Progenitor cell of endocrine pancreas (in vitro differentiated cells): Measurements from ENCODE around the gene RBPJL. TPM values are rescaled to one million over a fixed set of nuclear protein-coding genes. Genes with fewer than 3 reads are reported as not detected.

Experiments used
- DNase-seq: peaks from one replicate; pipeline ENCODE4 v3.0.0; 2021; ENCODE audit warnings: low spot score; ENCODE audit not compliant: unreplicated experiment
- H3K27ac Mint-ChIP-seq: 2 replicates; pipeline ENCODE4 v1.8.0; 2021; ENCODE audit warnings: mild to moderate bottlenecking, moderate library complexity, mixed read lengths
- H3K27me3 Mint-ChIP-seq: 2 replicates; pipeline ENCODE4 v1.8.0; 2021; ENCODE audit warnings: mixed read lengths
- H3K36me3 Mint-ChIP-seq: 2 replicates; pipeline ENCODE4 v1.8.0; 2022; ENCODE audit warnings: mixed read lengths; ENCODE audit not compliant: insufficient read depth
- H3K4me1 Mint-ChIP-seq: 2 replicates; pipeline ENCODE4 v1.8.0; 2021; ENCODE audit warnings: low read depth, mixed read lengths
- H3K4me3 Mint-ChIP-seq: 2 replicates; pipeline ENCODE4 v1.8.0; 2021; ENCODE audit warnings: low read depth, mild to moderate bottlenecking, moderate library complexity, mixed read lengths
- H3K9me3 Mint-ChIP-seq: 2 replicates; pipeline ENCODE4 v1.8.0; 2021; ENCODE audit warnings: low read depth, mixed read lengths
- total RNA-seq: library from RNA; stranded (reverse); gene quantifications from 2 replicates; pipeline ENCODE4 v1.2.1, GENCODE V29; 2021
- TF ChIP-seq, protein P1 (sequence below): fragments of 200-600 bp; sonication (generic); IDR thresholded peaks from one replicate; pipeline ENCODE4 v1.5.0; 2021; ENCODE audit warnings: antibody characterized with exemption, mild to moderate bottlenecking; ENCODE audit not compliant: unreplicated experiment

Gene RBPJL
- total RNA-seq, 1 donor from 2014 or later: 1.5 TPM

DNA sequence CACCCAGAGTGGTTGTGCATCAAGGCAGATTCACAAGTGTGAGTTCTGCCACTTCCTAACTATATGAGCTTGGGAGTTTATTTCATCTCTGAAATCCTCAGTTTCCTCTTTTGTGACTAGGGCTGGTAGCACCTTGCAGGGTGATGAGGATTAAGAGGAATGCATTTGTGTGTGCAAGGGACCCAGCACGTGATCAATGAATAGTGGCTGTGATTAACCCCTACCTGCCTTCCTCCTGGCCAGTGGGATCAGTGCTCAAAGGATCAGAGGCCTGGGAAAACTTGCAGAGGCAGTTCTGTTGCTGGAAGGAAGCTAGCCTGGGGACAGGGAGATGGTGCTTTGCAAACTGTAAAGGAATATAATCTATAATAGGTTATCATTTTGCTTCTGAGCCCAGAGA, 34.3 kb downstream of the RBPJL start:
- Mint-ChIP-seq H3K27ac (peak overlapping the region; percentile 99), H3K4me3 (peak overlapping the region; percentile 95), H3K27me3 (no peaks in the 10 kb centered on the region), H3K9me3 (no peaks in the 10 kb centered on the region), H3K36me3 (peaks cover 9% of the 10 kb centered on the region), H3K4me1 (peaks cover 89% of the 10 kb centered on the region)
- no peak for DNase-seq
- TF ChIP-seq, protein P1, sequence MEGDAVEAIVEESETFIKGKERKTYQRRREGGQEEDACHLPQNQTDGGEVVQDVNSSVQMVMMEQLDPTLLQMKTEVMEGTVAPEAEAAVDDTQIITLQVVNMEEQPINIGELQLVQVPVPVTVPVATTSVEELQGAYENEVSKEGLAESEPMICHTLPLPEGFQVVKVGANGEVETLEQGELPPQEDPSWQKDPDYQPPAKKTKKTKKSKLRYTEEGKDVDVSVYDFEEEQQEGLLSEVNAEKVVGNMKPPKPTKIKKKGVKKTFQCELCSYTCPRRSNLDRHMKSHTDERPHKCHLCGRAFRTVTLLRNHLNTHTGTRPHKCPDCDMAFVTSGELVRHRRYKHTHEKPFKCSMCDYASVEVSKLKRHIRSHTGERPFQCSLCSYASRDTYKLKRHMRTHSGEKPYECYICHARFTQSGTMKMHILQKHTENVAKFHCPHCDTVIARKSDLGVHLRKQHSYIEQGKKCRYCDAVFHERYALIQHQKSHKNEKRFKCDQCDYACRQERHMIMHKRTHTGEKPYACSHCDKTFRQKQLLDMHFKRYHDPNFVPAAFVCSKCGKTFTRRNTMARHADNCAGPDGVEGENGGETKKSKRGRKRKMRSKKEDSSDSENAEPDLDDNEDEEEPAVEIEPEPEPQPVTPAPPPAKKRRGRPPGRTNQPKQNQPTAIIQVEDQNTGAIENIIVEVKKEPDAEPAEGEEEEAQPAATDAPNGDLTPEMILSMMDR: no peak

DNA sequence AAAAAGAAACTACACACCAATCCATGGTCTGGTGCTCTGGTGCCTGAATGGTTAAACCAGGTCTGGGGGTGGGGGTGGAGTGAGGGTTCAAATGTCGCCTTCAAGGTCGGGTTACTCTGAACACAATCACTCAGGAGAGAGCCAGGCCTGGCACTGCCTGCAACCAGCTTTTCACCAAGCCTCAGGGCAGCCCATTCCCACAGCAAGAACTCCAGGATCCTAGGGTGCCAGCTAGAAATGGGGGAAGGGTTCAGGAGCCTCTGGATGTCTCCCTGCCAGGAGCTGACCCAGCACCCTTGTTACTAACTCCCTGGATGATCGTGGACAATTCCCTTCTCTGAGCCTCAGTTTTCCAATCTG, 34.9 kb downstream of the RBPJL start:
- DNase-seq: no peak
- H3K36me3 Mint-ChIP-seq: peaks cover 9% of the 10 kb centered on the region
- TF ChIP-seq, protein P1: no peak
- peak overlapping the region; percentile 95 for H3K4me3 Mint-ChIP-seq
- H3K27ac Mint-ChIP-seq: peak overlapping the region; percentile 99
- peaks cover 95% of the 10 kb centered on the region for H3K4me1 Mint-ChIP-seq
- no peaks in the 10 kb centered on the region for H3K27me3 Mint-ChIP-seq
- no peaks in the 10 kb centered on the region for H3K9me3 Mint-ChIP-seq

DNA sequence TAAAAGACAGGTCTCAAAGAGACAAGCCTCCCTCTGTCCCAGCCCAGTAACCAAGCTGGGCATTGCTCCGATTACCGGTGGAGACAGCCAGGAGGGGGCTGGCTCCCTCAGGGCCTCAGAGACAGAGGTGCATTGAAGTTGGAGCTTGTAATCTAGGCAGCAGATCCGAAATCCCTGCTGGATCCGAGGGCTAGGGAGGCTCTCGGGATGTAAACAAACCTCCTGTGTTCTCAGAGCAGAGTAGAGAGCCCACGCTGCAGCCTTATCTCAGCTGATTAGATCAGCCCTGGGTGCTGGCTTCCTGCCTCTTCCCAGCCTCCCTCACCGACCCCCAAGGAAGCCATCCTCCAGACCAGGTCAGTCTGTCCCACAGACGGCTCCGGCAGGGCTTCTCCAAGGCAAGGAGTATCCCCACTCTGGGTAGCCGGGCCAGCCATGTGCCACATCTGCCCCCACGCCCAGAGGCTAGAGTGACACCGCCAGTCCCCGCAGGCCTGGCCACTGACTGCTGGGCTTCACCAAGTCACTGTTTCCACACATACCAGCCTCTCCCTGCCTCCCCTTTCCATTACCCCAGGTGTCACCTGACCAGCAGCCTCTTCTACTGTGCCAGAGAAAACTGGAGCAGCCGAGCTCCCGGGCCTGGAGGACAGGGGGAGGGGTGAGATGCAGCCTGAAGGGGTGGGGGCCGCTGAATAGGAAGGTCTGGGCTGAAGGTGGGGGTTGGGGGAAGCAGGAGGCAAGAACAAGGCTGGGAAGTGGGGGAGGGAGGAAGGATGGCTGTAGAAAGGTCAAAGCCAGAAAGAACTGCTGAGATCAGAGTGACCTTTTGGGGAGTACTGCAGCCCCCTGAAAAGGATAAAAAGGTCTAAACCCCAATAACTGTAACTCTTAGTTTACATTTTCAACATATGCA, 35.6 kb downstream of the RBPJL start:
- DNase-seq: peak; percentile 44
- Mint-ChIP-seq H3K36me3 (peaks cover 3% of the 10 kb centered on the region), H3K27ac (peak overlapping the region; percentile 99), H3K4me3 (peak overlapping the region; percentile 95), H3K9me3 (no peaks in the 10 kb centered on the region), H3K4me1 (peaks cover 95% of the 10 kb centered on the region), H3K27me3 (no peaks in the 10 kb centered on the region)
- TF ChIP-seq, protein P1: no peak

DNA sequence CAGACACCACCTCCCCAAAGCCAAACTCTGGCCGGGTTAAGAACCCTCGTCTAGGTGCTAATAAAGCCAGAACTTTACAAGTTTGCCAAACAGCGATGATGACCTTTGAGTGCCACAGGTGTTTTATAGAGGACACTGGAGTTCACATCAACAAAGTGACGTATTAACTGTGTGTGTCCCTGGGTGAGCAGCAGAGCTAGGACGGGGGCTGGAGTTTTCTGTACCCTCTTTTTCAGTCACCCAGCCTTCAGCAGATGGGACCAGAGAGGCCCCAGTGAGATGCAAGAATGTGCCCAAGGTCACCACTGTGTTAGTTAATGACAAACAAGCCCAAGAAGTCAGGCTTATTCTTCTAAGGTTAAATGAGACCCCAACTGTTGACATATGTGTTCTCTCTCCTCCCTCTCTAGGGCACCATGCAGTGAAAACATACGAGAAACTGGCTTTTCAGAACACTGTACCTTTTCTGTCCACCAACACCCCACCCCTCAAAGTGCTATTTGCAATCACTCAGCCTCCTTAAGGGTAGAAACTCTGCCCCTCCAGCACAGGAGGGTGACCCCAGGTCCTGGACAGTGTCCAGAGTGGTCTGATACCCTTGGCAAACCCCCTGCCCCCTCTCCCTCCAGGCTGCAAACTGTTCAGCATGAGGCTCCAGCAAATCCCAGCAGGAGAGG, 36.4 kb downstream of the RBPJL start:
- H3K9me3 Mint-ChIP-seq: no peaks in the 10 kb centered on the region
- TF ChIP-seq, protein P1: no peak
- H3K27ac Mint-ChIP-seq: peak overlapping the region; percentile 99
- H3K4me3 Mint-ChIP-seq: peak overlapping the region; percentile 95
- H3K4me1 Mint-ChIP-seq: peaks cover 91% of the 10 kb centered on the region
- peak; percentile 57 for DNase-seq
- peaks cover 2% of the 10 kb centered on the region for H3K36me3 Mint-ChIP-seq
- H3K27me3 Mint-ChIP-seq: no peaks in the 10 kb centered on the region

DNA sequence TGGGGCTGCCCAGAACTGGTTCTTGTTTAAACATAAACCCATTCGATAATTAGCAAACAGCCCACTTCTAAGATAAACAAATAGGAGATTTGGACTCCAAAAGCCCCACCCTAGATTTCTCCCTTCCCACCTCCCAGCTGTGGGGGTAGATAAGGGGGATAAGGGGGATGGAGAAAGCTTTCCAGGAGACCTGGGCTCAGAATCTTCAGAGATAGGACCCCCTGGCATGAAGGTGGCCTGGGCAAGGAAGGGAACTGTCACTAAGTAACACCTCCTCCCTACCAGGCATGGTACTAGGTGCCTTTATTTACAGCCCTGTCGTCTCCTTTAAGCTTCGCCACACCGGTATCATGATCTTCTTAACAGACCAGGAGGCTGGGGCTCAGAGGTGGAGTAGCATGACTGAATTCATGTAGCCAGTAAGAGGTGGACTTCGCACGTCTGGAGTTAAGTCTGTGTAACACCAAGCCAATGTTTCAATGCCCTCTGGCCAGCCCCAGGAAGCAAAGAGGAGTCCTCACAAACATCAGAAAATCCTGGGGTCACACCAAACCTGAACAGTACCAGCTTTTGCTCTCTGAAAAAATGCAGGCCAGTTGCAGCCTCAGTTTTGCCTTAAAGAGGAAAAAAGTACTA, 37.0 kb downstream of the RBPJL start:
- H3K4me1 Mint-ChIP-seq: peaks cover 85% of the 10 kb centered on the region
- H3K9me3 Mint-ChIP-seq: no peaks in the 10 kb centered on the region
- no peak for DNase-seq
- peaks cover 2% of the 10 kb centered on the region for H3K36me3 Mint-ChIP-seq
- peak overlapping the region; percentile 95 for H3K4me3 Mint-ChIP-seq
- no peaks in the 10 kb centered on the region for H3K27me3 Mint-ChIP-seq
- TF ChIP-seq, protein P1: no peak
- H3K27ac Mint-ChIP-seq: peak overlapping the region; percentile 99
